Astrocyte (in vitro differentiated cells and primary cell): ENCODE results near the gene SLC25A21. TPM values are rescaled to one million over a fixed set of nuclear protein-coding genes. Genes with fewer than 3 reads are reported as not detected.
A peak's percentile ranks its signal among the peaks of the same experiment; 100 is the strongest.
"Not testable (repeated sequence)": the region's sequence is repeated elsewhere in the genome, so short reads cannot be mapped to it uniquely, and the experiment has no call there.

Source experiments
- DNase-seq: peaks from one replicate; pipeline ENCODE4 v3.0.0-alpha.2; 2010; ENCODE audit warnings: low read depth
- FAIRE-seq: peaks from 2 replicates; lab custom pipeline; 2011; peaks lifted over from hg19 to GRCh38; lab: Jason Lieb, UNC
- H2AFZ ChIP-seq: 2 replicates; pipeline ENCODE4 v1.6.0; 2012; ENCODE audit warnings: low read depth, low read length, inconsistent platforms
- H3K27ac ChIP-seq: 2 replicates; pipeline ENCODE4 v1.5.1; 2011; ENCODE audit warnings: low read depth, low read length, inconsistent platforms
- H3K27me3 ChIP-seq: 2 replicates; pipeline ENCODE4 v1.6.0; 2011; ENCODE audit warnings: low read length, inconsistent platforms; ENCODE audit not compliant: insufficient read depth
- H3K36me3 ChIP-seq: 2 replicates; pipeline ENCODE4 v1.5.1; 2011; ENCODE audit warnings: low read length, inconsistent platforms; ENCODE audit not compliant: insufficient read depth
- H3K4me1 ChIP-seq: 2 replicates; pipeline ENCODE4 v1.5.1; 2011; ENCODE audit warnings: low read length, inconsistent platforms; ENCODE audit not compliant: insufficient read depth
- H3K4me2 ChIP-seq: 2 replicates; pipeline ENCODE4 v1.6.0; 2012; ENCODE audit warnings: low read length, inconsistent platforms
- H3K4me3 ChIP-seq: 2 replicates; pipeline ENCODE4 v1.5.1; 2011; ENCODE audit warnings: low read depth, mild to moderate bottlenecking, low read length, inconsistent platforms; ENCODE audit not compliant: insufficient read depth
- H3K79me2 ChIP-seq: 2 replicates; pipeline ENCODE4 v1.6.0; 2012; ENCODE audit warnings: mild to moderate bottlenecking, low read length, inconsistent platforms; ENCODE audit not compliant: insufficient read depth
- H3K9ac ChIP-seq: 2 replicates; pipeline ENCODE4 v1.6.0; 2012; ENCODE audit warnings: mild to moderate bottlenecking, low read length, inconsistent platforms
- H3K9me3 ChIP-seq: 2 replicates; pipeline ENCODE4 v1.5.1; 2012; ENCODE audit warnings: low read depth, mild to moderate bottlenecking, low read length, inconsistent platforms; ENCODE audit not compliant: insufficient read depth
- H4K20me1 ChIP-seq: 2 replicates; pipeline ENCODE4 v1.6.0; 2012; ENCODE audit warnings: low read length, inconsistent platforms; ENCODE audit not compliant: insufficient read depth
- H3K27ac Mint-ChIP-seq: one replicate; pipeline ENCODE4 v1.8.0; 2021; ENCODE audit warnings: mild to moderate bottlenecking, mixed read lengths; ENCODE audit not compliant: unreplicated experiment
- H3K27me3 Mint-ChIP-seq: one replicate; pipeline ENCODE4 v1.8.0; 2021; ENCODE audit warnings: low read depth, mixed read lengths; ENCODE audit not compliant: unreplicated experiment
- H3K36me3 Mint-ChIP-seq: one replicate; pipeline ENCODE4 v1.8.0; 2021; ENCODE audit warnings: low read depth, mixed read lengths; ENCODE audit not compliant: unreplicated experiment
- H3K4me1 Mint-ChIP-seq: one replicate; pipeline ENCODE4 v1.8.0; 2021; ENCODE audit warnings: low read depth, mixed read lengths; ENCODE audit not compliant: unreplicated experiment
- H3K4me3 Mint-ChIP-seq: one replicate; pipeline ENCODE4 v1.8.0; 2021; ENCODE audit warnings: mild to moderate bottlenecking, moderate library complexity, mixed read lengths; ENCODE audit not compliant: unreplicated experiment
- H3K9me3 Mint-ChIP-seq: one replicate; pipeline ENCODE4 v1.8.0; 2021; ENCODE audit warnings: mild to moderate bottlenecking, mixed read lengths; ENCODE audit not compliant: unreplicated experiment
- EZH2 ChIP-seq: IDR thresholded peaks from 2 replicates; pipeline ENCODE4 v1.6.1; 2012; ENCODE audit warnings: mild to moderate bottlenecking, low read length, inconsistent platforms; ENCODE audit not compliant: insufficient read depth
- total RNA-seq: library from RNA; stranded (reverse); gene quantifications from 2 replicates; pipeline ENCODE4 v1.2.1, GENCODE V29; 2021
- TF ChIP-seq, protein P1 (sequence below): IDR thresholded peaks from 2 replicates; pipeline ENCODE4 v1.5.1; 2011; ENCODE audit warnings: low read depth, mild to moderate bottlenecking, inconsistent platforms, low read length, moderate library complexity; ENCODE audit not compliant: insufficient read depth

The SLC25A21 gene
- total RNA-seq, 1 donor from 2014 or later: 1.5 TPM

- no peaks in the 10 kb centered on the region for H4K20me1 ChIP-seq
- Mint-ChIP-seq H3K4me3 (no peak overlapping the region), H3K9me3 (no peaks in the 10 kb centered on the region), H3K27ac (no peak overlapping the region), H3K36me3 (no peaks in the 10 kb centered on the region), H3K27me3 (no peaks in the 10 kb centered on the region), H3K4me1 (peaks cover 10% of the 10 kb centered on the region)
- H3K9ac ChIP-seq: no peak overlapping the region
- DNase-seq: no peak
- no peak overlapping the region for H3K4me2 ChIP-seq
- H3K36me3 ChIP-seq: no peaks in the 10 kb centered on the region
- H2AFZ ChIP-seq: no peak overlapping the region
- no peaks in the 10 kb centered on the region for H3K79me2 ChIP-seq
- H3K27me3 ChIP-seq: no peaks in the 10 kb centered on the region
- peaks cover 4% of the 10 kb centered on the region for H3K4me1 ChIP-seq
- no peak overlapping the region for H3K27ac ChIP-seq
- TF ChIP-seq, protein P1, sequence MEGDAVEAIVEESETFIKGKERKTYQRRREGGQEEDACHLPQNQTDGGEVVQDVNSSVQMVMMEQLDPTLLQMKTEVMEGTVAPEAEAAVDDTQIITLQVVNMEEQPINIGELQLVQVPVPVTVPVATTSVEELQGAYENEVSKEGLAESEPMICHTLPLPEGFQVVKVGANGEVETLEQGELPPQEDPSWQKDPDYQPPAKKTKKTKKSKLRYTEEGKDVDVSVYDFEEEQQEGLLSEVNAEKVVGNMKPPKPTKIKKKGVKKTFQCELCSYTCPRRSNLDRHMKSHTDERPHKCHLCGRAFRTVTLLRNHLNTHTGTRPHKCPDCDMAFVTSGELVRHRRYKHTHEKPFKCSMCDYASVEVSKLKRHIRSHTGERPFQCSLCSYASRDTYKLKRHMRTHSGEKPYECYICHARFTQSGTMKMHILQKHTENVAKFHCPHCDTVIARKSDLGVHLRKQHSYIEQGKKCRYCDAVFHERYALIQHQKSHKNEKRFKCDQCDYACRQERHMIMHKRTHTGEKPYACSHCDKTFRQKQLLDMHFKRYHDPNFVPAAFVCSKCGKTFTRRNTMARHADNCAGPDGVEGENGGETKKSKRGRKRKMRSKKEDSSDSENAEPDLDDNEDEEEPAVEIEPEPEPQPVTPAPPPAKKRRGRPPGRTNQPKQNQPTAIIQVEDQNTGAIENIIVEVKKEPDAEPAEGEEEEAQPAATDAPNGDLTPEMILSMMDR: no peak
- TF ChIP-seq EZH2: no peak
- no peak for FAIRE-seq
- no peaks in the 10 kb centered on the region for H3K9me3 ChIP-seq
- H3K4me3 ChIP-seq: no peak overlapping the region
These were observed 186.0 kb downstream of the SLC25A21 start for GRCh38 chr14:36986407-36986806.

GRCh38 chr14:36981832-36982529, 190.4 kb downstream of the SLC25A21 start:
- peaks cover 4% of the 10 kb centered on the region for H3K4me1 ChIP-seq
- no peaks in the 10 kb centered on the region for H3K27me3 ChIP-seq
- no peak overlapping the region for H3K27ac Mint-ChIP-seq
- no peak overlapping the region for H2AFZ ChIP-seq
- H3K4me1 Mint-ChIP-seq: peaks cover 7% of the 10 kb centered on the region
- H3K79me2 ChIP-seq: no peaks in the 10 kb centered on the region
- peak overlapping the region; percentile 26 for H3K27ac ChIP-seq
- H3K4me2 ChIP-seq: no peak overlapping the region
- H3K36me3 Mint-ChIP-seq: no peaks in the 10 kb centered on the region
- H3K27me3 Mint-ChIP-seq: no peaks in the 10 kb centered on the region
- H3K9ac ChIP-seq: no peak overlapping the region
- no peak overlapping the region for H3K4me3 Mint-ChIP-seq
- H3K4me3 ChIP-seq: no peak overlapping the region
- no peaks in the 10 kb centered on the region for H4K20me1 ChIP-seq
- TF ChIP-seq EZH2: no peak
- TF ChIP-seq, protein P1: no peak
- FAIRE-seq (peak; percentile 63), DNase-seq (peak; percentile 62)
- H3K36me3 ChIP-seq: no peaks in the 10 kb centered on the region
- H3K9me3 Mint-ChIP-seq: no peaks in the 10 kb centered on the region
- H3K9me3 ChIP-seq: no peaks in the 10 kb centered on the region

DNA sequence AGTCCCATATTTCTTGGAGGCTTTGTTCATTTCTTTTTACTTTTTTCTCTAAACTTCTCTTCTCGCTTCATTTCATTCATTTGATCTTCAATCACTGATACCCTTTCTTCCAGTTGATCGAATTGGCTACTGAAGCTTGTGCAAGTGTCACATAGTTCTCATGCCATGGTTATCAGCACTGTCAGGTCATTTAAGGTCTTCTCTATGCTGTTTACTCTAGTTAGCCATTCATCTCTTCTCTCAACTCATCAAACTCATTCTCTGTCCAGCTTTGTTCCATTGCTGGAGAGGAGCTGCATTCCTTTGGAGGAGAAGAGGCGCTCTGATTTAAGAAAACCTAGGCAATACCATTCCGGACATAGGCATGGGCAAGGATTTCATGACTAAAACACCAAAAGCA, 192.0 kb downstream of the SLC25A21 start:
- not testable (repeated sequence) for H3K4me2 ChIP-seq, H3K4me3 Mint-ChIP-seq, H3K36me3 ChIP-seq, H3K27me3 Mint-ChIP-seq, H4K20me1 ChIP-seq, H2AFZ ChIP-seq, H3K9me3 Mint-ChIP-seq, H3K36me3 Mint-ChIP-seq, H3K9me3 ChIP-seq, H3K4me3 ChIP-seq, DNase-seq, H3K27ac Mint-ChIP-seq, FAIRE-seq, H3K27me3 ChIP-seq, H3K27ac ChIP-seq, H3K9ac ChIP-seq, H3K4me1 ChIP-seq, H3K79me2 ChIP-seq
- peaks cover 18% of the 10 kb centered on the region for H3K4me1 Mint-ChIP-seq
